A204.1 (cell line): ENCODE data around the gene AKIRIN2.
A peak's percentile ranks its signal among the peaks of the same experiment; 100 is the strongest.

Experiments
- FAIRE-seq: peaks from 2 replicates; lab custom pipeline; 2012; peaks lifted over from hg19 to GRCh38; lab: Jason Lieb, UNC

AKIRIN2 gene

GRCh38 chr6:87701676-87702588 lies at the start of gene AKIRIN2:
Gene AKIRIN2, minus strand, starts transcription at chr6:87702233. Its CDS starts 549 bp downstream, at chr6:87701684.
- FAIRE-seq: peak; percentile 92

GRCh38 chr6:87747646-87748045 lies 45.6 kb upstream of the AKIRIN2 start:
- FAIRE-seq: no peak

- peak; percentile 41 for FAIRE-seq
Observed at GRCh38 chr6:87745966-87746721, 44.1 kb upstream of the AKIRIN2 start.

- no peak for FAIRE-seq
Observed at GRCh38 chr6:87743454-87743853, 41.4 kb upstream of the AKIRIN2 start.

- no peak for FAIRE-seq
Observed at GRCh38 chr6:87742106-87742505, 40.1 kb upstream of the AKIRIN2 start.

GRCh38 chr6:87741001-87741650 lies 39.1 kb upstream of the AKIRIN2 start:
- no peak for FAIRE-seq

- no peak for FAIRE-seq
Observed at GRCh38 chr6:87738744-87739143, 36.7 kb upstream of the AKIRIN2 start.

- no peak for FAIRE-seq
Observed at GRCh38 chr6:87738000-87738399, 36.0 kb upstream of the AKIRIN2 start.

GRCh38 chr6:87736809-87737540 lies 34.9 kb upstream of the AKIRIN2 start:
- FAIRE-seq: no peak

- no peak for FAIRE-seq
Observed at GRCh38 chr6:87731818-87732661, 30.0 kb upstream of the AKIRIN2 start.

GRCh38 chr6:87731080-87731479 lies 29.0 kb upstream of the AKIRIN2 start:
- no peak for FAIRE-seq

GRCh38 chr6:87729965-87730719 lies 28.1 kb upstream of the AKIRIN2 start:
- FAIRE-seq: no peak

- no peak for FAIRE-seq
Observed at GRCh38 chr6:87728706-87729105, 26.7 kb upstream of the AKIRIN2 start.

GRCh38 chr6:87724983-87725811 lies 23.2 kb upstream of the AKIRIN2 start:
- FAIRE-seq: no peak

GRCh38 chr6:87723170-87724078 lies 21.4 kb upstream of the AKIRIN2 start:
- FAIRE-seq: no peak

GRCh38 chr6:87722540-87723169 lies 20.6 kb upstream of the AKIRIN2 start:
- no peak for FAIRE-seq

GRCh38 chr6:87721311-87721710 lies 19.3 kb upstream of the AKIRIN2 start:
- no peak for FAIRE-seq
